GM18951 (cell line): ENCODE results near the gene CTDSPL.

Experiments
- POLR2A ChIP-seq: IDR thresholded peaks from 4 replicates; pipeline ENCODE4 v1.6.1; 2011; ENCODE audit warnings: mild to moderate bottlenecking; ENCODE audit not compliant: insufficient read length, insufficient read depth; ENCODE audit errors: extremely low read depth
- in situ Hi-C: fragments of 300-500 bp; cut with MboI; formaldehyde crosslinking; loops from one replicate; pipeline ENCODE4 v1.12.0; 2022; ENCODE audit warnings: low sequenced_read_pairs, mixed read lengths, inconsistent platforms; ENCODE audit not compliant: unreplicated experiment

Gene CTDSPL

DNA sequence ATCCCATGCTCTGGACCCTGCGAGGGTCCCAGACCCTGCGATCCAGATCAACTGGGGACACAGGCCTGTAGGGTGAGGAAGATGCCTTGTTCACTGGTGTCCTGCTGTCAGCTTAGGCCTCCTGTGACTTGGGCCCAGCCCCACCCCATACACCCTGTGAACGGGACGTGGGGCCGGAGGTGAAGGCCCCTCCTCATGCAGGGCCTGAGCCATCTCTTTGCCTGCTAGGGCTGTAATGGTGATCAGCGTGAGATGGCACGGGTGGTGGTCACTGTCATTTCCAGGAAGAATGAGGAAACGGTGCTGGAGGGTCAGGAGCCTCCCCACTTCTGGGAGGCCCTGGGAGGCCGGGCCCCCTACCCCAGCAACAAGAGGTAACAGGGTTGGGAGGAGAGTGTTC, 141.3 kb downstream of the CTDSPL start:
- in situ Hi-C loops, result no loop called here
- TF ChIP-seq POLR2A, result no peak

- in situ Hi-C loops, result no loop called here
- TF ChIP-seq POLR2A, result no peak
Observed at GRCh38 chr3:38003371-38003816, 141.7 kb downstream of the CTDSPL start.

- in situ Hi-C loops, result no loop called here
- no peak for TF ChIP-seq POLR2A
Observed at GRCh38 chr3:38003817-38004414, 142.2 kb downstream of the CTDSPL start.

DNA sequence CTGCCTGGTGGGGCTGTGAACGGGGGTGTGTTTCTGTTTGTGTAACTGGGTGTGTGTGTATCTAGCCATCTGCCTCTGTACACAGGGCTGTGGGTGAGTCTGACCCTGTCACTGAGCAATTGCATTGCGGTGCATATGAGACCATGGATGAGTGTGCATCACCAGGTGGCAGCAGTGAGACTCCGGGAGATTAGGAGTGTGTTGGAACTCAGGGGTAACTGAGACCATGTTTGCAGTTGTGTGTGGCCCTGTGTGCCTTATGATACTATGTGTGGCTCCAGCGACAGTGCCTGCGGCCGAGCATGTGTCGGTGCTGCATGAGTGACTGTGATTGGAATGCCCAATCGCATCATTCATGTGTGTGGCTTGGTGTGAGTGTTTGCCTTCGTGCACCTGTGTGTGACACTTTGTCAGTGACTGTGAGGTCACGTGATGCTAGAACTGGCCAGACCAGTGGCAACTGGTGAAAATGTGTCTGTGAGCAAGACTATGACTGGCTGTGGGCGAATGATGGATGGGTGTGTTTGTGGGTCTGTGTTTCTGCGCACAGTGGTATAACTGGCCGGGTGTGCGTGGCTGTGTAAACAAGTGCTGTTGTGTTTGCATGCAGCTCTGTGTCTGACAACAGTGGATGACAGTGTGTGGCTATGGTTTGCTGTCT, 142.9 kb downstream of the CTDSPL start:
- no peak for TF ChIP-seq POLR2A
- in situ Hi-C loops, result no loop called here

- in situ Hi-C loops, result no loop called here
Observed at GRCh38 chr3:38005076-38006020, 143.7 kb downstream of the CTDSPL start.

DNA sequence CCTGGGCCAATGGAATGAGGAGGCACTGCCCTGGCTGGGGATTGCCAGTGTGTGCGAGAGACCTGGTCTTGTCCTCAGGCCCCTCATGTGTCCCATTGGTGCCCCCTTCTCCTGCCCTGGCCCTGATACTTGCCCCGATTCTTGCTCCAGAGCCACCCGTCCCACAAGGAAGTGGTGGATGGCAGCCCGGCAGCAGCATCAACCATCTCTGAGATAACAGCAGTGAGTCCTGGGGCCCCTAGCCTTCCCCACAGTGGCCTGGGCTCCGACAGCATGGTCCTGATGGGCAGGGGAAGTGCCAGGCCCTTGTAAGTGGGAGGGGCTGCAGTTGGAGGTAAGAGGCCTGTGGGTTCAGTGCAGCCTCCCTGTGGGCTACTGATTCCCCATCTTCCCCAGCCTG, 144.4 kb downstream of the CTDSPL start:
- no peak for TF ChIP-seq POLR2A
- in situ Hi-C loops, result no loop called here

More at GRCh38 chr3:38005076-38006020, 143.7 kb downstream of the CTDSPL start:
- TF ChIP-seq POLR2A, result no peak

- in situ Hi-C loops, result no loop called here
- TF ChIP-seq POLR2A, result no peak
Observed at GRCh38 chr3:38006445-38006995, 144.8 kb downstream of the CTDSPL start.

GRCh38 chr3:38007754-38008090, 146.0 kb downstream of the CTDSPL start:
- in situ Hi-C loops, result no loop called here
- TF ChIP-seq POLR2A, result no peak

GRCh38 chr3:38008191-38008701, 146.6 kb downstream of the CTDSPL start:
- in situ Hi-C loops, result no loop called here
- no peak for TF ChIP-seq POLR2A

DNA sequence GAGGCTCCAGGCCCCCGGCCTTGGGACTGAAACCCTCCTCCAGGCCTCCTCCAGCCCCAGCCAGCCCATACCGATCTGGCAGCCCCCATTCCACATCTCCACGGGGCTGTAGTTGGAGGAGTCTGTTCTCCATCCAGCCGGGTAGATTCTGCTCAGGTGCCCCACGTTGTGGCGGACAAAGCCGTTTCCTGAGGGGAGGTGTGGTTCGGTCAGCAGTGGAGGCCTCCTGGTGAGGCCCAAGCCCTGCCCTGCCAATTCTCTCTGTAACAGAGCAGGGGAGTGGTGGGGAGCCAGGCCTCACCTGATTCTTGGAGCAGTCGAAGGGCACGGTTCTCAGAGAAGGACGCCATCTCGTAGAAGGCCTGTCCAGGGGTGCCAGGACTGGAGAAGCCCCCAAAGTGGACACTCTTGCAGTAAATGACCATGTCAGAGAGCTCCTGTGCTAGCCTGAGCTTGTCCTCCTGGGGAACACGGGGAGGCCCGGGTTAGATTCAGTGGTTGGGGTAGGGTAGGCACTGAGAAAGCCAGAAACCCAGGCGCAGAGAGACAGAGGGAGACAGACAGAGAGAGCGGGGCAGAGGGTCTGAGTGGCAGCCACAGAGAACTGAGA, 147.4 kb downstream of the CTDSPL start:
- no peak for TF ChIP-seq POLR2A
- in situ Hi-C loops, result no loop called here

GRCh38 chr3:38009807-38010591, 148.3 kb downstream of the CTDSPL start:
- no peak for TF ChIP-seq POLR2A
- in situ Hi-C loops, result no loop called here

GRCh38 chr3:38011111-38011510, 149.4 kb downstream of the CTDSPL start:
- in situ Hi-C loops, result no loop called here
- no peak for TF ChIP-seq POLR2A

- TF ChIP-seq POLR2A, result no peak
- in situ Hi-C loops, result no loop called here
Observed at GRCh38 chr3:38015485-38015884, 153.8 kb downstream of the CTDSPL start.
